ENCODE measurements around the gene TBX2.

The TBX2 gene

GRCh38 chr17:61382796-61383688 lies 16.6 kb upstream of the TBX2 start:
- H3K9ac ChIP-seq (ENCODE audit: low read length): no peak overlapping the region
- H3K36me3 ChIP-seq (ENCODE audit: control insufficient read depth, insufficient read depth, low read length): no peaks in the 10 kb centered on the region
- H3K9me3 ChIP-seq (ENCODE audit: control insufficient read depth, insufficient read depth, low read depth, low read length): no peaks in the 10 kb centered on the region
- H3K27me3 ChIP-seq (ENCODE audit: control insufficient read depth, insufficient read depth, low read length): no peaks in the 10 kb centered on the region
- H3K27ac ChIP-seq (ENCODE audit: low read depth, low read length): no peak overlapping the region
- no peak overlapping the region for H3K4me3 ChIP-seq (ENCODE audit: low read depth, low read length)
- H3K4me1 ChIP-seq (ENCODE audit: control insufficient read depth, insufficient read depth, low read length): peaks cover 9% of the 10 kb centered on the region; the same call in 1 of the 2 replicates

GRCh38 chr17:61383689-61384201 lies 15.9 kb upstream of the TBX2 start:
- Histone ChIP-seq H3K4me3 (ENCODE audit: low read depth, low read length) (no peak overlapping the region), H3K9me3 (ENCODE audit: control insufficient read depth, insufficient read depth, low read depth, low read length) (no peaks in the 10 kb centered on the region), H3K4me1 (ENCODE audit: control insufficient read depth, insufficient read depth, low read length) (peaks cover 9% of the 10 kb centered on the region; the same call in 1 of the 2 replicates), H3K9ac (ENCODE audit: low read length) (no peak overlapping the region), H3K36me3 (ENCODE audit: control insufficient read depth, insufficient read depth, low read length) (no peaks in the 10 kb centered on the region), H3K27ac (ENCODE audit: low read depth, low read length) (no peak overlapping the region), H3K27me3 (ENCODE audit: control insufficient read depth, insufficient read depth, low read length) (no peaks in the 10 kb centered on the region)

DNA sequence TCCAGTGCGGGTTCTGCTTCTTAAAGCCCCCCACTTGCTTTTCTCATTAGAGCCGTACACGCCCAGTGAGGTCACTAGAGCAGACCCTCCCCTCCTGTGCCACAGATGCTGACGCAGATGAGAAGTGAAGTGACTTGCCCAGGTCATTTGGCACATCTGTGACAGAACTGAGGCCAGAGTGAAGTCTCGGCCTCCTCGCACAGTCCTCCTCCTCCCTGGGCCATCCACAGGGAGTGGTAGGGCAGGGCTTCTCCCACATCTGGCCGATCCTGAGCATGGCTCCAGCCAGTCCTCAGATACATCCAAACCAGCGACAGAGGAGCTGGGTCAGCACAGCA lies 15.3 kb upstream of the TBX2 start:
- H3K9ac ChIP-seq (ENCODE audit: low read length): no peak overlapping the region
- H3K36me3 ChIP-seq (ENCODE audit: control insufficient read depth, insufficient read depth, low read length): no peaks in the 10 kb centered on the region
- no peaks in the 10 kb centered on the region; the same call in 1 of the 2 replicates for H3K27me3 ChIP-seq (ENCODE audit: control insufficient read depth, insufficient read depth, low read length)
- H3K4me1 ChIP-seq (ENCODE audit: control insufficient read depth, insufficient read depth, low read length): peaks cover 6% of the 10 kb centered on the region; the same call in 1 of the 2 replicates
- H3K27ac ChIP-seq (ENCODE audit: low read depth, low read length): no peak overlapping the region
- no peak overlapping the region for H3K4me3 ChIP-seq (ENCODE audit: low read depth, low read length)
- H3K9me3 ChIP-seq (ENCODE audit: control insufficient read depth, insufficient read depth, low read depth, low read length): no peaks in the 10 kb centered on the region

DNA sequence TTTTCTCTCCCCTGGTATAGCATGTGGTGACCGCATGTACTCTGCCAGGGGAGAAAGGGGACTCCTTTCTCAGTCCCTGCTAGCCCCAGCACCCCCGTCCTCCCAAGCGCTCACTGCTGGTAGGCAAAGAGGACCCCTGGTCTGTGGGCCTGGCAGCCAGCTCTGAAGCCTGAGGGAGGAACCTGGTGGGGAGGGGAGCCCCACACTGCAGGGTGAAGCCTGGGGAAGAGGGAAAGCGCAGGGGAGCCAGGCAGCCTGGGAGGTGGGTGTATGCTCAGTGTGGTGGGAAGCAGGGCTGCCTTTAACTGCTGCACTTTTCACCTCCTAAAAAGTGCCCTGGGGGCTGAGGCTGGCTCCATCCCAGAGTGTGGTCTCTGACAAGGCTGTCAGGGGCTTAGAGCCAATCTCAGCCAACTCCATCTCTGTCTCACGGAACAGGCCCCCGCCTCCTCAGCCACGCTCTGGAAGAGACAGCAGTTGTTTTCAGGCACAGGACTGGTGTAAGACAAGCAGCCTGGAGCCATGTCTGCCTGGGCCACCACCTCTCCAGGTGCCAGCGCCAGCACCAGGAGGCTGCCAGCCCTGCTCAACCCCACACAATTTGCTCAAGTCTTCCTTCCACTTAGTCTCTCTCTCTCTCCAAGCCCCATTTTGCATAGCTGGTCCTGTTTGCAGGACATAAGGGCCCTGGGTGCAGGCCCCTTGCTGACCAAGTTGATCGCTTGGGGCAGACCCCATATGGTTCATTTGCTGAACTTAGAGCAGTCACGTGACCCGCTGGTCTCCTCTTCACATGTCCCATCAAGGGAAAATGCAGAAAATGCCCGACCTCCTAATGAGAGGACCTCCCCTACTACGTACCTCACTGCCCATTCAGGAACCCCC lies 14.7 kb upstream of the TBX2 start:
- Histone ChIP-seq H3K9ac (ENCODE audit: low read length) (no peak overlapping the region), H3K36me3 (ENCODE audit: control insufficient read depth, insufficient read depth, low read length) (no peaks in the 10 kb centered on the region), H3K4me1 (ENCODE audit: control insufficient read depth, insufficient read depth, low read length) (peaks cover 9% of the 10 kb centered on the region; the same call in 1 of the 2 replicates), H3K27me3 (ENCODE audit: control insufficient read depth, insufficient read depth, low read length) (no peaks in the 10 kb centered on the region; the same call in 1 of the 2 replicates), H3K27ac (ENCODE audit: low read depth, low read length) (no peak overlapping the region), H3K4me3 (ENCODE audit: low read depth, low read length) (no peak overlapping the region), H3K9me3 (ENCODE audit: control insufficient read depth, insufficient read depth, low read depth, low read length) (no peaks in the 10 kb centered on the region)

GRCh38 chr17:61385577-61386236 lies 13.9 kb upstream of the TBX2 start:
- Histone ChIP-seq H3K9ac (ENCODE audit: low read length) (no peak overlapping the region), H3K27ac (ENCODE audit: low read depth, low read length) (no peak overlapping the region), H3K9me3 (ENCODE audit: control insufficient read depth, insufficient read depth, low read depth, low read length) (no peaks in the 10 kb centered on the region), H3K4me1 (ENCODE audit: control insufficient read depth, insufficient read depth, low read length) (peaks cover 11% of the 10 kb centered on the region; the same call in 1 of the 2 replicates), H3K4me3 (ENCODE audit: low read depth, low read length) (no peak overlapping the region), H3K36me3 (ENCODE audit: control insufficient read depth, insufficient read depth, low read length) (no peaks in the 10 kb centered on the region), H3K27me3 (ENCODE audit: control insufficient read depth, insufficient read depth, low read length) (peaks cover 3% of the 10 kb centered on the region; the same call in 1 of the 2 replicates)

GRCh38 chr17:61386251-61386650 lies 13.4 kb upstream of the TBX2 start:
- no peaks in the 10 kb centered on the region for H3K9me3 ChIP-seq (ENCODE audit: control insufficient read depth, insufficient read depth, low read depth, low read length)
- H3K36me3 ChIP-seq (ENCODE audit: control insufficient read depth, insufficient read depth, low read length): no peaks in the 10 kb centered on the region
- no peak overlapping the region for H3K9ac ChIP-seq (ENCODE audit: low read length)
- H3K4me3 ChIP-seq (ENCODE audit: low read depth, low read length): no peak overlapping the region
- peaks cover 11% of the 10 kb centered on the region; the same call in 1 of the 2 replicates for H3K4me1 ChIP-seq (ENCODE audit: control insufficient read depth, insufficient read depth, low read length)
- H3K27ac ChIP-seq (ENCODE audit: low read depth, low read length): no peak overlapping the region
- peaks cover 8% of the 10 kb centered on the region; the same call in 1 of the 2 replicates for H3K27me3 ChIP-seq (ENCODE audit: control insufficient read depth, insufficient read depth, low read length)

GRCh38 chr17:61387011-61387410 lies 12.6 kb upstream of the TBX2 start:
- no peak overlapping the region for H3K27ac ChIP-seq (ENCODE audit: low read depth, low read length)
- no peak overlapping the region for H3K9ac ChIP-seq (ENCODE audit: low read length)
- peaks cover 16% of the 10 kb centered on the region; the same call in 1 of the 2 replicates for H3K27me3 ChIP-seq (ENCODE audit: control insufficient read depth, insufficient read depth, low read length)
- peaks cover 11% of the 10 kb centered on the region; the same call in 1 of the 2 replicates for H3K4me1 ChIP-seq (ENCODE audit: control insufficient read depth, insufficient read depth, low read length)
- no peak overlapping the region for H3K4me3 ChIP-seq (ENCODE audit: low read depth, low read length)
- no peaks in the 10 kb centered on the region for H3K9me3 ChIP-seq (ENCODE audit: control insufficient read depth, insufficient read depth, low read depth, low read length)
- no peaks in the 10 kb centered on the region for H3K36me3 ChIP-seq (ENCODE audit: control insufficient read depth, insufficient read depth, low read length)

GRCh38 chr17:61387511-61388305 lies 11.9 kb upstream of the TBX2 start:
- Histone ChIP-seq H3K9me3 (ENCODE audit: control insufficient read depth, insufficient read depth, low read depth, low read length) (no peaks in the 10 kb centered on the region), H3K27me3 (ENCODE audit: control insufficient read depth, insufficient read depth, low read length) (peaks cover 23% of the 10 kb centered on the region), H3K9ac (ENCODE audit: low read length) (no peak overlapping the region), H3K36me3 (ENCODE audit: control insufficient read depth, insufficient read depth, low read length) (no peaks in the 10 kb centered on the region), H3K27ac (ENCODE audit: low read depth, low read length) (no peak overlapping the region), H3K4me1 (ENCODE audit: control insufficient read depth, insufficient read depth, low read length) (peaks cover 11% of the 10 kb centered on the region; the same call in 1 of the 2 replicates), H3K4me3 (ENCODE audit: low read depth, low read length) (no peak overlapping the region)

GRCh38 chr17:61388561-61389356 lies 10.9 kb upstream of the TBX2 start:
- H3K9me3 ChIP-seq (ENCODE audit: control insufficient read depth, insufficient read depth, low read depth, low read length): no peaks in the 10 kb centered on the region

More at GRCh38 chr17:61388561-61389356, 10.9 kb upstream of the TBX2 start:
- Histone ChIP-seq H3K4me1 (ENCODE audit: control insufficient read depth, insufficient read depth, low read length) (peaks cover 14% of the 10 kb centered on the region; the same call in 1 of the 2 replicates), H3K36me3 (ENCODE audit: control insufficient read depth, insufficient read depth, low read length) (no peaks in the 10 kb centered on the region), H3K4me3 (ENCODE audit: low read depth, low read length) (no peak overlapping the region), H3K27ac (ENCODE audit: low read depth, low read length) (no peak overlapping the region), H3K27me3 (ENCODE audit: control insufficient read depth, insufficient read depth, low read length) (peaks cover 33% of the 10 kb centered on the region), H3K9ac (ENCODE audit: low read length) (no peak overlapping the region)
